ENCODE data around the gene TNFAIP3.

Gene TNFAIP3

DNA sequence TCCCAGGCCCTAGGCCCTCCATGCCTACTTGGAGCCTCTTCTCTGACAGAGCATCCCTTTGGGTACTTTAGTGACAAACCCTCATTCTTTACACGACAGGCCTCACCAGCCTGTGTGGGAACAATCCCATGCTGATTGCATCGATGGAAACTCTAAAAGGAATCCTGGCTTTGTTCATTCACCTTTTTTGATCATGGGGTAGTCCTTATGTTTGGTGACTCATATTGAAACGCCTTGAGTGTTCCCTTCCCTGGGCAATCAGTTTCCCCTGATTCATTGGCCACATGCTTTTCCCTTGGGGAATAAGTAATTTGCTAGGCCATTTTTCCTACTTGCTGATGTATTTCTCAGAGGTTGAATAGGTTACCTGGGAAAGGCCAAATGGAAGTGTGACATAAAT is 14.7 kb upstream of the TNFAIP3 start:
- H3K36me3 ChIP-seq (ENCODE audit: control insufficient read depth in 4 of 4, insufficient read depth in 4 of 4, low read length in 3 of 4) = no peaks in the 10 kb centered on the region
- ChIA-PET POLR2A (no interaction called here), CTCF (interaction anchor here (1.2 to 1.3 kb wide), 3 partner anchors 53 to 92 kb away, joined by 3 to 5 read pairs (median 4); no protein-coding TSS in a partner anchor)
- WGBS (ENCODE audit: insufficient coverage) = 100% methylated on average over 2 of the region's 3 CpGs
- peaks cover 0 to 9% (median 2%) of the 10 kb centered on the region in 4 experiments for H3K4me1 ChIP-seq (ENCODE audit: control extremely low read depth in 1 of 4, control insufficient read depth in 4 of 4, insufficient read depth in 4 of 4, low read length in 3 of 4)
- no peak overlapping the region for H3K27ac ChIP-seq (ENCODE audit: insufficient read depth in 1 of 2, low read depth in 1 of 2, low read length in 2 of 2, poor library complexity in 1 of 2, severe bottlenecking in 2 of 2)
- no peak overlapping the region for H3K4me3 ChIP-seq (ENCODE audit: control insufficient read depth in 1 of 7, extremely low read depth in 1 of 7, insufficient read depth in 4 of 7, low read depth in 2 of 7, low read length in 6 of 7)
- H3K27me3 ChIP-seq (replicated peaks in 2 of 5; ENCODE audit: control insufficient read depth in 4 of 5, insufficient read depth in 5 of 5, low read length in 4 of 5) = no peaks in the 10 kb centered on the region
- peaks cover 0 to 2% (median 0%) of the 10 kb centered on the region in 5 experiments for H3K9me3 ChIP-seq (ENCODE audit: control extremely low read depth in 1 of 5, control insufficient read depth in 4 of 5, insufficient read depth in 2 of 5, low read depth in 1 of 5, low read length in 4 of 5)
- no peak for DNase-seq

DNA sequence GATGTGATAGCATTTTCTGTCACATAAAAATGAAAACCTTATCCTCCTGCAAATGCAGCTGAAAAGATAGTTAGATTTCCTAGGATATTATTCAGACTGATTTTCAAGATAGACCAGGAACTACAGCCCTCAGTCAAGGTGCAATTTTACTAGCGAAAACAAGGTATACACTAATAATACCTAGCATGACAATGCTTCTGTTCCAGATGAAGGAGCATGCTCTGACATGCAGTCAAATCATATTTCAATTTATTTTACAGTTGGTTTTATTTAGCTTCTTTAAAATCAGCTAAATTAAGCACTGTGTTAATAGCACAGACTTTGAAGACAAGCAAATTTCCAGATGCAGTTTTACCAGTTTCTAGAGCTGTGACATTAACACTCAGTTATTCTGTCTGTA is 14.2 kb upstream of the TNFAIP3 start:
- Histone ChIP-seq H3K4me1 (ENCODE audit: control extremely low read depth in 1 of 4, control insufficient read depth in 4 of 4, insufficient read depth in 4 of 4, low read length in 3 of 4) (peaks cover 0 to 12% (median 0%) of the 10 kb centered on the region in 4 experiments), H3K4me3 (ENCODE audit: control insufficient read depth in 1 of 7, extremely low read depth in 1 of 7, insufficient read depth in 4 of 7, low read depth in 2 of 7, low read length in 6 of 7) (no peak overlapping the region), H3K36me3 (ENCODE audit: control insufficient read depth in 4 of 4, insufficient read depth in 4 of 4, low read length in 3 of 4) (no peaks in the 10 kb centered on the region), H3K27me3 (replicated peaks in 2 of 5; ENCODE audit: control insufficient read depth in 4 of 5, insufficient read depth in 5 of 5, low read length in 4 of 5) (no peaks in the 10 kb centered on the region), H3K9me3 (ENCODE audit: control extremely low read depth in 1 of 5, control insufficient read depth in 4 of 5, insufficient read depth in 2 of 5, low read depth in 1 of 5, low read length in 4 of 5) (peaks cover 0 to 2% (median 0%) of the 10 kb centered on the region in 5 experiments), H3K27ac (ENCODE audit: insufficient read depth in 1 of 2, low read depth in 1 of 2, low read length in 2 of 2, poor library complexity in 1 of 2, severe bottlenecking in 2 of 2) (no peak overlapping the region)
- ChIA-PET POLR2A (no interaction called here), CTCF (interaction anchor here (0.6 to 1.3 kb wide), 7 partner anchors 9 to 91 kb away, joined by 3 to 5 read pairs (median 4); partner anchors contain the start of gene TNFAIP3)
- no peak for DNase-seq
- WGBS (ENCODE audit: insufficient coverage) = 100% methylated on average over 1 of the region's 1 CpG

DNA sequence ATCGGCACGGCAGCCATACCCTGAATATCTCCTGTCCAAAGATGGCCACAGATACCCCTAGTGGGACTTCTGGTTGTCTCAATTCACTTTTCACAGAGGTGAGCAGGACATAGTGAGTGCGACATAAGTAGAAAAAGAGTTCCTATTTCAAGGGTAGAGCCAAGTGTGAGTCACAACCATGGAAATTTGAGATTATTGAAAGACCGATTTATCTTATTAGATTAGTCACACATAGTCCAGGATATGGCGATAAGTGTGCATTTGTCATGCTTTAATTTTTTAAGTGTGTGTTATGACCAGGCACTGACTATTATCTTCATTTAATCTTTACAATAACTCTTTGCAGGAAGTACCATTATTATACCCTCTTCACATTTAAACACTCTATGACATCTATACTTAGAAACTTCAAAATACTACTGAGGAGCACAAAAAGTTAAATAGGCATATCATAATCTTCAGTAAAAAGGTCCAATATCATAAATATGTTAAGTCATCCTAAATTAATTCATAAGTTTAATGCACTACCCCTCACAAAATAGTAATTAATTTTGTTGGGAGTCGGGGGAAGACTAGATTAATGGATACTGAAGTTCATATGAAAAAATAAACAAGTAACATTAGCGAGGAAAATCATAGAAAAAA is 13.4 kb upstream of the TNFAIP3 start:
- WGBS (ENCODE audit: insufficient coverage) = 94% methylated on average over 3 of the region's 7 CpGs
- peaks cover 0 to 12% (median 0%) of the 10 kb centered on the region in 4 experiments for H3K4me1 ChIP-seq (ENCODE audit: control extremely low read depth in 1 of 4, control insufficient read depth in 4 of 4, insufficient read depth in 4 of 4, low read length in 3 of 4)
- CTCF ChIA-PET = interaction anchor here (1.0 to 1.3 kb wide), 6 partner anchors 8 to 91 kb away, joined by 3 to 5 read pairs (median 4); partner anchors contain the start of gene TNFAIP3
- no peak overlapping the region for H3K4me3 ChIP-seq (ENCODE audit: control insufficient read depth in 1 of 7, extremely low read depth in 1 of 7, insufficient read depth in 4 of 7, low read depth in 2 of 7, low read length in 6 of 7)
- no peaks in the 10 kb centered on the region for H3K27me3 ChIP-seq (replicated peaks in 2 of 5; ENCODE audit: control insufficient read depth in 4 of 5, insufficient read depth in 5 of 5, low read length in 4 of 5)
- POLR2A ChIA-PET = no interaction called here
- no peak overlapping the region for H3K27ac ChIP-seq (ENCODE audit: insufficient read depth in 1 of 2, low read depth in 1 of 2, low read length in 2 of 2, poor library complexity in 1 of 2, severe bottlenecking in 2 of 2)
- DNase-seq = no peak
- peaks cover 0 to 2% (median 0%) of the 10 kb centered on the region in 5 experiments for H3K9me3 ChIP-seq (ENCODE audit: control extremely low read depth in 1 of 5, control insufficient read depth in 4 of 5, insufficient read depth in 2 of 5, low read depth in 1 of 5, low read length in 4 of 5)
- no peaks in the 10 kb centered on the region for H3K36me3 ChIP-seq (ENCODE audit: control insufficient read depth in 4 of 4, insufficient read depth in 4 of 4, low read length in 3 of 4)

DNA sequence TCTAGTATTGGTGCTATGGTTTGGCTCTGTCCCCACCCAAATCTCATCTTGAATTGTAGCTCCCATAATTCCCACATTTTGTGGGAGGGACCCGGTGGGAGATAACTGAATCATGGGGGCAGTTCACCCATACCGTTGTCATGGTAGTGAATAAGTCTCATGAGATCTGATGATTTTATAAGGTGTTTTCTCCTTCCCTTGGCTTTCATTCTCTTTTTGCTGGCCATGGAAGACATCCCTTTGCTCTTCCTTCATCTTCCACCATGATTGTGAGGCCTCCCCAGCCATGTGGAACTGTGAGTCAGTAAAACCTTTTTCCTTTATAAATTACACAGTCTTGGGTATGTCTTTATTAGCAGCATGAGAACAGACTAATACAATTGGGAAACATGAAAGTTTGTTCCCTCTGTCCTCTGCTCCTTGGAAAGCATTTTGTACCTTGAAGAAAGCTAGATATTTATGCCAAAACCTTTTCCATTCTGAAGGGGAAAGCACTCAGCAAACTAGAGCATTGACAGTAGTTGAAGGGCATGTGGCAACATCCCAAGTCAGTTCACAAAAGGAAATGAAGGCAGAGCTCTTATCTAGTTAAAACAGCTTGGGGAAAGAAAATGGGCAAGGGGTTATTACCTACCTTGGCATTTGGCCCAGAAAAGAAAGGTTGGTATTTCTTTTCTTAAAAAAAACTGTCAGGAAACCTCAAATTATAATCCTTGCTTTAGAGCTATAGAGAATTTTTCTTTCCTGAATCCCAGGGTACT is 10.7 kb upstream of the TNFAIP3 start:
- H3K4me3 ChIP-seq (ENCODE audit: control insufficient read depth in 1 of 7, extremely low read depth in 1 of 7, insufficient read depth in 4 of 7, low read depth in 2 of 7, low read length in 6 of 7) = no peak overlapping the region
- no peaks in the 10 kb centered on the region for H3K27me3 ChIP-seq (replicated peaks in 2 of 5; ENCODE audit: control insufficient read depth in 4 of 5, insufficient read depth in 5 of 5, low read length in 4 of 5)
- peaks cover 0 to 2% (median 0%) of the 10 kb centered on the region in 5 experiments for H3K9me3 ChIP-seq (ENCODE audit: control extremely low read depth in 1 of 5, control insufficient read depth in 4 of 5, insufficient read depth in 2 of 5, low read depth in 1 of 5, low read length in 4 of 5)
- ChIA-PET CTCF (interaction anchor here (0.7 kb wide), 1 partner anchor 31 kb away, joined by 3 read pairs; no protein-coding TSS in a partner anchor), POLR2A (interaction anchor here (0.6 to 0.7 kb wide), 2 partner anchors 11 to 32 kb away, joined by 3 read pairs; partner anchors contain the start of gene TNFAIP3)
- peaks cover 0 to 12% (median 0%) of the 10 kb centered on the region in 4 experiments for H3K4me1 ChIP-seq (ENCODE audit: control extremely low read depth in 1 of 4, control insufficient read depth in 4 of 4, insufficient read depth in 4 of 4, low read length in 3 of 4)
- WGBS (ENCODE audit: insufficient coverage) = 100% methylated on average over 2 of the region's 2 CpGs
- DNase-seq = peak; percentile 44 to 93 (median 89)
- no peaks in the 10 kb centered on the region for H3K36me3 ChIP-seq (ENCODE audit: control insufficient read depth in 4 of 4, insufficient read depth in 4 of 4, low read length in 3 of 4)
- peak overlapping the region in 1 of 2 experiments; percentile 29 for H3K27ac ChIP-seq (ENCODE audit: insufficient read depth in 1 of 2, low read depth in 1 of 2, low read length in 2 of 2, poor library complexity in 1 of 2, severe bottlenecking in 2 of 2)

GRCh38 chr6:137859025-137859424 is 8.0 kb upstream of the TNFAIP3 start:
- DNase-seq = no peak
- H3K4me3 ChIP-seq (ENCODE audit: control insufficient read depth in 1 of 7, extremely low read depth in 1 of 7, insufficient read depth in 4 of 7, low read depth in 2 of 7, low read length in 6 of 7) = no peak overlapping the region
- no peak overlapping the region for H3K27ac ChIP-seq (ENCODE audit: insufficient read depth in 1 of 2, low read depth in 1 of 2, low read length in 2 of 2, poor library complexity in 1 of 2, severe bottlenecking in 2 of 2)
- POLR2A ChIA-PET = interaction anchor here (0.6 kb wide), 1 partner anchor 9 kb away, joined by 16 read pairs; no protein-coding TSS in a partner anchor
- peaks cover 0 to 12% (median 0%) of the 10 kb centered on the region in 4 experiments for H3K4me1 ChIP-seq (ENCODE audit: control extremely low read depth in 1 of 4, control insufficient read depth in 4 of 4, insufficient read depth in 4 of 4, low read length in 3 of 4)
- CTCF ChIA-PET = interaction anchor here (1.0 to 1.6 kb wide), 3 partner anchors 8 to 29 kb away, joined by 3 to 5 read pairs (median 3); partner anchors contain the start of gene TNFAIP3
- H3K27me3 ChIP-seq (replicated peaks in 2 of 5; ENCODE audit: control insufficient read depth in 4 of 5, insufficient read depth in 5 of 5, low read length in 4 of 5) = no peaks in the 10 kb centered on the region
- 100% methylated on average over 2 of the region's 3 CpGs for WGBS (ENCODE audit: insufficient coverage)
- H3K36me3 ChIP-seq (ENCODE audit: control insufficient read depth in 4 of 4, insufficient read depth in 4 of 4, low read length in 3 of 4) = no peaks in the 10 kb centered on the region
- peaks cover 0 to 2% (median 0%) of the 10 kb centered on the region in 5 experiments for H3K9me3 ChIP-seq (ENCODE audit: control extremely low read depth in 1 of 5, control insufficient read depth in 4 of 5, insufficient read depth in 2 of 5, low read depth in 1 of 5, low read length in 4 of 5)

- Histone ChIP-seq H3K27me3 (replicated peaks in 2 of 5; ENCODE audit: control insufficient read depth in 4 of 5, insufficient read depth in 5 of 5, low read length in 4 of 5) (no peaks in the 10 kb centered on the region), H3K27ac (ENCODE audit: insufficient read depth in 1 of 2, low read depth in 1 of 2, low read length in 2 of 2, poor library complexity in 1 of 2, severe bottlenecking in 2 of 2) (no peak overlapping the region), H3K9me3 (ENCODE audit: control extremely low read depth in 1 of 5, control insufficient read depth in 4 of 5, insufficient read depth in 2 of 5, low read depth in 1 of 5, low read length in 4 of 5) (peaks cover 0 to 2% (median 0%) of the 10 kb centered on the region in 5 experiments), H3K36me3 (ENCODE audit: control insufficient read depth in 4 of 4, insufficient read depth in 4 of 4, low read length in 3 of 4) (no peaks in the 10 kb centered on the region), H3K4me3 (ENCODE audit: control insufficient read depth in 1 of 7, extremely low read depth in 1 of 7, insufficient read depth in 4 of 7, low read depth in 2 of 7, low read length in 6 of 7) (no peak overlapping the region), H3K4me1 (ENCODE audit: control extremely low read depth in 1 of 4, control insufficient read depth in 4 of 4, insufficient read depth in 4 of 4, low read length in 3 of 4) (peaks cover 0 to 12% (median under 1%) of the 10 kb centered on the region in 4 experiments)
- ChIA-PET CTCF (interaction anchor here (1.5 kb wide), 1 partner anchor 80 kb away, joined by 4 read pairs; no protein-coding TSS in a partner anchor), POLR2A (no interaction called here)
- DNase-seq = no peak
- WGBS (ENCODE audit: insufficient coverage) = 80% methylated on average over 3 of the region's 3 CpGs
Measured at GRCh38 chr6:137860394-137861005, 6.6 kb upstream of the TNFAIP3 start.

All from common myeloid progenitor, CD34-positive (primary cell).